Uterus (tissue), 4 donors: ENCODE data around the gene GSPT2. TPM values are rescaled to one million over a fixed set of nuclear protein-coding genes. Genes with fewer than 3 reads are reported as not detected.

ENCODE experiments used
- DNase-seq, 2 donors: peaks; one replicate each; pipeline ENCODE4 v3.0.0-alpha.2; 2019 to 2020
- H3K27ac ChIP-seq, 2 donors: fragments of 200-600 bp; sonication (generic); 1 replicate in 1 of 2; 2 replicates in 1 of 2; pipeline ENCODE4 v1.5.1; 2016 to 2018
- H3K27me3 ChIP-seq, 2 donors: fragments of 200-600 bp; sonication (generic); one replicate each; pipeline ENCODE4 v1.5.1; 2018 to 2019; ENCODE audit warnings: control low read depth in 1 of 2
- H3K36me3 ChIP-seq, 2 donors: fragments of 200-600 bp; sonication (generic); one replicate each; pipeline ENCODE4 v1.5.1; 2019; ENCODE audit warnings: control low read depth in 1 of 2
- H3K4me1 ChIP-seq, 2 donors: fragments of 200-600 bp; sonication (generic); one replicate each; pipeline ENCODE4 v1.5.1; 2018 to 2019; ENCODE audit warnings: control low read depth in 1 of 2
- H3K4me3 ChIP-seq, 2 donors: fragments of 200-600 bp; sonication (generic); 1 replicate in 1 of 2; 2 replicates in 1 of 2; pipeline ENCODE4 v1.5.1; 2018 to 2019; ENCODE audit warnings: mild to moderate bottlenecking in 1 of 2
- H3K9me3 ChIP-seq, 2 donors: fragments of 200-600 bp; sonication (generic); one replicate each; pipeline ENCODE4 v1.5.1; 2019; ENCODE audit warnings: control low read depth in 1 of 2
- POLR2A ChIP-seq, 2 donors: fragments of 450-650 bp; IDR thresholded peaks; one replicate each; pipeline ENCODE4 v1.6.1; 2016; ENCODE audit warnings: antibody characterized with exemption in 2 of 2, mild to moderate bottlenecking in 1 of 2, moderate library complexity in 1 of 2
- intact Hi-C: fragments of 100-400 bp; cut with DNase I; formaldehyde crosslinking; loops from one replicate; pipeline ENCODE4 v1.15.1; 2023; ENCODE audit warnings: low total_unique reads
- total RNA-seq, 4 donors: library from RNA; depleted of rRNA in 3 of 4; stranded (reverse); fragments of >200 nt in 3 of 4; gene quantifications; one replicate each; pipeline versions ENCODE4 v1.1.0 to v1.2.4, GENCODE V29; 2014 to 2023
- TF ChIP-seq, protein P1 (sequence below), 4 experiments: fragments of 200-600 bp in 2 of 4; fragments of 450-650 bp in 2 of 4; sonication (generic) in 2 of 4; IDR thresholded peaks; one replicate each; pipeline ENCODE4 v1.5.1; 2016 to 2019; ENCODE audit warnings: antibody characterized with exemption in 4 of 4, mild to moderate bottlenecking in 2 of 4, moderate library complexity in 1 of 4
- donor health status: DM: yes; HTN: yes; CAD: no.

GSPT2 gene
- total RNA-seq, 4 donors from 2014 or later: 0.26 to 19.7 (median 7.3) TPM

DNA sequence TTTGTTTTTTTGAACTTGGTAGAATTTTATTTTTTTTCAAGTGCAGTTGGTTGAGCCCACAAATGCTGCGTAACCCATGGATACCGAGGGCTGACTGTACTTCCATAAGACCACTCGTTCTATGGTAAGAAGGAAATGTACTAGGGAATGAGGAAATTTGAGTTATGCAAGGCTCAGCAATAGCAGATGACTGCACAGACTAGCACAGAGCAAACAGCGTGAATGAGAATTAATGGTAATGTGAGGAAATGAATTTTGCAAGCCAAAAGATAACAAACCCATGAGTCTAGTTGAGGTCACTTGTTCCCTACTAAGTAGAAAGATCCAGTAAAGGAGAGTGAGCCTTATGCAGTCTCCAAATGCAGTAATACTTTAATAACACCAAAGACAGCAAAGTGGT, 17.4 kb downstream of the GSPT2 start:
- H3K4me3 ChIP-seq: no peak overlapping the region
- H3K4me1 ChIP-seq: no peaks in the 10 kb centered on the region
- intact Hi-C loops: no loop called here
- DNase-seq: no peak
- H3K36me3 ChIP-seq: peaks cover 0 to 7% of the 10 kb centered on the region in 2 donors
- no peaks in the 10 kb centered on the region for H3K9me3 ChIP-seq
- no peak overlapping the region for H3K27ac ChIP-seq
- no peak for TF ChIP-seq POLR2A (IDR thresholded peaks at IDR 0.05)
- TF ChIP-seq, protein P1, sequence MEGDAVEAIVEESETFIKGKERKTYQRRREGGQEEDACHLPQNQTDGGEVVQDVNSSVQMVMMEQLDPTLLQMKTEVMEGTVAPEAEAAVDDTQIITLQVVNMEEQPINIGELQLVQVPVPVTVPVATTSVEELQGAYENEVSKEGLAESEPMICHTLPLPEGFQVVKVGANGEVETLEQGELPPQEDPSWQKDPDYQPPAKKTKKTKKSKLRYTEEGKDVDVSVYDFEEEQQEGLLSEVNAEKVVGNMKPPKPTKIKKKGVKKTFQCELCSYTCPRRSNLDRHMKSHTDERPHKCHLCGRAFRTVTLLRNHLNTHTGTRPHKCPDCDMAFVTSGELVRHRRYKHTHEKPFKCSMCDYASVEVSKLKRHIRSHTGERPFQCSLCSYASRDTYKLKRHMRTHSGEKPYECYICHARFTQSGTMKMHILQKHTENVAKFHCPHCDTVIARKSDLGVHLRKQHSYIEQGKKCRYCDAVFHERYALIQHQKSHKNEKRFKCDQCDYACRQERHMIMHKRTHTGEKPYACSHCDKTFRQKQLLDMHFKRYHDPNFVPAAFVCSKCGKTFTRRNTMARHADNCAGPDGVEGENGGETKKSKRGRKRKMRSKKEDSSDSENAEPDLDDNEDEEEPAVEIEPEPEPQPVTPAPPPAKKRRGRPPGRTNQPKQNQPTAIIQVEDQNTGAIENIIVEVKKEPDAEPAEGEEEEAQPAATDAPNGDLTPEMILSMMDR (IDR thresholded peaks at IDR 0.05): no peak
- no peaks in the 10 kb centered on the region for H3K27me3 ChIP-seq

DNA sequence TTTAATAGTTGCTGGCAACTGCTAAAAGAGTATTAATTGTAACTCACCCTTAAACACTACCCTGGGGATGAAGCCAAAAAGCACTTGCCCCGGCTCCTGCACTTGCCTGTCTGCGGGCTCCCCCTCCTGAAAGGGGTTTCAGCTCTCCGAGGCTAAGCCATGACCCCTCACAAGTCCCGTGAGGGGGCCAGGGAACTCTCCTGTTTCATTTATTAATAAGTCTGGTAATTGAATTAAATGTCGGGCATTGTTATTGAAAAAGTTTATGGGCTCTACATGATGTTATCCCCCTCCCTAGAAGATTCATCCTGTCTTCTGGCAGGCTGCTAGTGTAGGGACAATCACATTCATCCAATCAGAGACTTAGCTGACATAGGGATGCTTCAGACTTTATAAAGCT, 23.3 kb downstream of the GSPT2 start:
- Histone ChIP-seq H3K9me3 (no peaks in the 10 kb centered on the region), H3K36me3 (no peaks in the 10 kb centered on the region), H3K27me3 (no peaks in the 10 kb centered on the region), H3K27ac (no peak overlapping the region), H3K4me1 (no peaks in the 10 kb centered on the region), H3K4me3 (no peak overlapping the region)
- intact Hi-C loops: no loop called here
- TF ChIP-seq, protein P1 (IDR thresholded peaks at IDR 0.05): no peak
- TF ChIP-seq POLR2A (IDR thresholded peaks at IDR 0.05): no peak
- DNase-seq: no peak

DNA sequence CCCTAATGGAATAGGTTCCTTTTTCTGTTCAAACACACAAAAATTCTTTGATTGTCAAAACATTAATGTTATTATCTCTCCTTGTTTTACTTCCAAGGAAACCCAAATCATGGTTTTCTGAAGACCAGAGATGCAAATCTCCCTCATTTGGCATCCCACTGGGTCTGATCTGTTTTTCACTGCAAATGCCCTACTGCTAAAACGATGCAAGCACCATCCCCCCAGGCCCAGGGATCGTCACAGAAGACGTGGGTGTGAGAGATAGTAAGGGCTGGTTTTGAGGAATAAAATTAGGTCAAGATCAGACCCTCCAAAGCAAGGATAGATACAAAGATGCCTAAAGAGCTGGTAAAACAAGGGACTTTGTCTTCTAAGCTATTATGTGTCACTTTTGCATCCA, 33.6 kb downstream of the GSPT2 start:
- Histone ChIP-seq H3K4me1 (no peaks in the 10 kb centered on the region), H3K27me3 (peaks cover 0 to 17% of the 10 kb centered on the region in 2 donors), H3K4me3 (no peak overlapping the region), H3K27ac (no peak overlapping the region), H3K36me3 (no peaks in the 10 kb centered on the region), H3K9me3 (no peaks in the 10 kb centered on the region)
- intact Hi-C loops: no loop called here
- no peak for DNase-seq
- TF ChIP-seq, protein P1 (IDR thresholded peaks at IDR 0.05): no peak
- TF ChIP-seq POLR2A (IDR thresholded peaks at IDR 0.05): no peak

DNA sequence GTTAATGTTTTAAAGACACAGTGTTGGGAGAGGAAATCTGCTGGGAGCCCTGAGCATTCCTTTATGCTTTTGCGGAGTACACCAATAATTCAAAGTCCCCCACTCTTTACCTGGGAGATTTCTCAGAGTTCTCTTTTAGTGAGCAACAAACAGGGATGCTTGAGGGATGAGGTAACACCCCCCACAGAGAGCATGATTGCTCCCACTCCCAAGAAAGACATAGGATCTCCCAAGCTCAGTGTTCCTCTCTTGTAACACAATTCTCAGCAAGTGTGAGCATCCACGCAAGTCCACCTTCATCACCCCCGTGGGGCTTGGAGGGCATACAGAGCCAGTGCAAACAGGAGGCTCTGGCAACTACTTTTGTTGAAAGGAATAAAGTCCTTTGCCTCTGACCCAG, 36.1 kb downstream of the GSPT2 start:
- TF ChIP-seq, protein P1 (IDR thresholded peaks at IDR 0.05): no peak
- H3K27ac ChIP-seq: no peak overlapping the region
- H3K36me3 ChIP-seq: no peaks in the 10 kb centered on the region
- H3K9me3 ChIP-seq: no peaks in the 10 kb centered on the region
- no peaks in the 10 kb centered on the region for H3K4me1 ChIP-seq
- no peak overlapping the region for H3K4me3 ChIP-seq
- DNase-seq: no peak
- H3K27me3 ChIP-seq: peaks cover 0 to 8% of the 10 kb centered on the region in 2 donors
- intact Hi-C loops: no loop called here

DNA sequence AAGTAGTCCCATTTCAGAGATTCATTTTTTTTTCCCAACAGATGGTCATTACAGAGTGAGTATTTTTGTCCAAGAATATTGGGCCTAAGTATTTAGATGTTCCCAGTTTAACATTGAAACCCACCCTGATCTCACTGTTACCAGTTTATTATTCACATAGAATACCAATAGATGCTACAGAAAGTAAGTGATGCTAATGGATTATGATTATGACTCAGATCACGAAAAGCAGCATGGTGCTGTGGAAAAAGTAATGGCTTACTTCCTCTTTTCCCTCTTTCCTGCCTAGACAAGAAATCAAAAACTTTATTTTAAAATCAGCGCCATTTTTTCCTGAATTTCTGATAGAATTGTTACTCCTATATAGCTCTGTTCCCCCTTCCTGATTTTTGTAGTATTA, 51.9 kb downstream of the GSPT2 start:
- no peak overlapping the region for H3K4me3 ChIP-seq
- no peaks in the 10 kb centered on the region for H3K9me3 ChIP-seq
- intact Hi-C loops: no loop called here
- no peak overlapping the region for H3K27ac ChIP-seq
- TF ChIP-seq, protein P1 (IDR thresholded peaks at IDR 0.05): no peak
- no peak for TF ChIP-seq POLR2A (IDR thresholded peaks at IDR 0.05)
- H3K36me3 ChIP-seq: no peaks in the 10 kb centered on the region
- H3K4me1 ChIP-seq: no peaks in the 10 kb centered on the region
- peaks cover 0 to 4% of the 10 kb centered on the region in 2 donors for H3K27me3 ChIP-seq
- DNase-seq: no peak

Other genes starting within 250 kb of the GSPT2 start
- gene NUDT11, start 246.8 kb upstream of the GSPT2 start, total RNA-seq: 10 to 100 TPM in 2 of 4 donors, 1 to 10 TPM in 2; 1.8 to 21.1 (median 7.8) TPM
- under 1 TPM in 1 of 4 donors, not detected in 3; 0.21 TPM for gene CENPVL3, start 124.5 kb upstream of the GSPT2 start, total RNA-seq
- not detected for gene CENPVL2, start 60.6 kb upstream of the GSPT2 start, total RNA-seq
- not detected for gene CENPVL1, start 32.9 kb upstream of the GSPT2 start, total RNA-seq
- 100 to 1,000 TPM in 1 of 4 donors, 10 to 100 TPM in 3; 27.9 to 164 (median 55.2) TPM for gene MAGED1, start 150.2 kb downstream of the GSPT2 start, total RNA-seq